AG09309 (cell line): ENCODE data around the gene CR1.
"Not testable (repeated sequence)": the region's sequence is repeated elsewhere in the genome, so short reads cannot be mapped to it uniquely, and the experiment has no call there.

Experiments used
- DNase-seq: peaks from one replicate; pipeline ENCODE4 v3.0.0-alpha.2; 2010; ENCODE audit warnings: low read depth
- H3K4me3 ChIP-seq: 2 replicates; pipeline ENCODE4 v1.5.1; 2011; ENCODE audit warnings: mild to moderate bottlenecking, low read depth, low read length, moderate library complexity; ENCODE audit not compliant: control insufficient read depth
- TF ChIP-seq, protein P1 (sequence below): IDR thresholded peaks from 2 replicates; pipeline ENCODE4 v1.5.1; 2011; ENCODE audit warnings: mild to moderate bottlenecking, low read depth, low read length, inconsistent platforms; ENCODE audit not compliant: insufficient read depth, control insufficient read depth; ENCODE audit errors: missing control alignments

Gene CR1

DNA sequence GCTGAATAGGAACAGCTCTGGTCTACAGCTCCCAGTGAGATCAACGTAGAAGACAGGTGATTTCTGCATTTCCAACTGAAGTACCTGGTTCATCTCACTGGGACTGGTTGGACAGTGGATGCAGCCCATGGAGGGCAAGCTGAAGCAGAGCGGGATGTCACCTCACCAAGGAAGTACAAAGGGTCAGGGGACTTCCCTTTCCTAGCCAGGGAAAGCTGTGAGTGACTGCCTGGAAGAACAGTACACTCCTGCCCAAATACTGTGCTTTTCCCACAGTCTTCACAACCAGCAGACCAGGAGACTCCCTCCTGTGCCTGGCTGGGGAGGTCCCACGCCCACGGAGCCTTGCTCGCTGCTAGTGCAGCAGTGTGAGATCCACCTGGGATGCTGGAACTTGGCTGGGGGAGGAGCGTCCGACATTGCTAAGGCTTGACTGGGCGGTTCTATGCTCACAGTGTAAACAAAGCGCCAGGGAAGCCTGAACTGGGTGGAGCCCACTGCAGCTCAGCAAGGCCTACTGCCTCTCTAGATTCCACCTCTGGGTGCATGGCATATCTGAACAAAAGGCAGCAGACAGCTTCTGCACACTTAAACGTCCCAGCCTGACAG, 163.7 kb downstream of the CR1 start:
- H3K4me3 ChIP-seq = no peak overlapping the region
- no peak for DNase-seq
- TF ChIP-seq, protein P1, sequence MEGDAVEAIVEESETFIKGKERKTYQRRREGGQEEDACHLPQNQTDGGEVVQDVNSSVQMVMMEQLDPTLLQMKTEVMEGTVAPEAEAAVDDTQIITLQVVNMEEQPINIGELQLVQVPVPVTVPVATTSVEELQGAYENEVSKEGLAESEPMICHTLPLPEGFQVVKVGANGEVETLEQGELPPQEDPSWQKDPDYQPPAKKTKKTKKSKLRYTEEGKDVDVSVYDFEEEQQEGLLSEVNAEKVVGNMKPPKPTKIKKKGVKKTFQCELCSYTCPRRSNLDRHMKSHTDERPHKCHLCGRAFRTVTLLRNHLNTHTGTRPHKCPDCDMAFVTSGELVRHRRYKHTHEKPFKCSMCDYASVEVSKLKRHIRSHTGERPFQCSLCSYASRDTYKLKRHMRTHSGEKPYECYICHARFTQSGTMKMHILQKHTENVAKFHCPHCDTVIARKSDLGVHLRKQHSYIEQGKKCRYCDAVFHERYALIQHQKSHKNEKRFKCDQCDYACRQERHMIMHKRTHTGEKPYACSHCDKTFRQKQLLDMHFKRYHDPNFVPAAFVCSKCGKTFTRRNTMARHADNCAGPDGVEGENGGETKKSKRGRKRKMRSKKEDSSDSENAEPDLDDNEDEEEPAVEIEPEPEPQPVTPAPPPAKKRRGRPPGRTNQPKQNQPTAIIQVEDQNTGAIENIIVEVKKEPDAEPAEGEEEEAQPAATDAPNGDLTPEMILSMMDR = no peak

DNA sequence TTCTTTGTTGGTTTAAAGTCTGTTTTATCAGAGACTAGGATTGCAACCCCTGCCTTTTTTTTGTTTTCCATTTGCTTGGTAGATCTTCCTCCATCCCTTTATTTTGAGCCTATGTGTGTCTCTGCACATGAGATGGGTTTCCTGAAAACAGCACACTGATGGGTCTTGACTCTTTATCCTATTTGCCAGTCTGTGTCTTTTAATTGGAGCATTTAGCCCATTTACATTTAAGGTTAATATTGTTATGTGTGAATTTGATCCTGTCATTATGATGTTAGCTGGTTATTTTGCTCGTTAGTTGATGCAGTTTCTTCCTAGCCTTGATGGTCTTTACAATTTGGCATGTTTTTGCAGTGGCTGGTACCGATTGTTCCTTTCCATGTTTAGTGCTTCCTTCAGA, 165.5 kb downstream of the CR1 start:
- not testable (repeated sequence) for H3K4me3 ChIP-seq

DNA sequence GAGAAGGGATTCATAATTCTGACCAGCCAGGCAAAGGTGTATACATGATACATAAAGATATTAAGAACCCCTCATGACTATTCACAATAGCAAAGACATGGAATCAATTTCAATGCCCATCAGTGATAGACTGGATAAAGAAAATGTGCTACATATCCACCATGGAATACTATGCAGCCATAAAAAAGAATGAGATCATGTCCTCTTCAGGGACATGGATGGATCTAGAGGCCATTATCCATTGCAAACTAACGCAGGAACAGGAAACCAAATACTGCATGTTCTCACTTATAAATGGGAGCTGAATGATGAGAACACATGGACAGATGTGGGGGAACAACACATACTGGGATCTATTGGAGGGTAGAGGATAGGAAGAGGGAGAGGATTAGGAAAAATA, 170.4 kb downstream of the CR1 start:
- TF ChIP-seq, protein P1 = no peak
- H3K4me3 ChIP-seq = no peak overlapping the region
- DNase-seq = no peak

More for the DNA sequence above, 165.5 kb downstream of the CR1 start:
- not testable (repeated sequence) for DNase-seq

DNA sequence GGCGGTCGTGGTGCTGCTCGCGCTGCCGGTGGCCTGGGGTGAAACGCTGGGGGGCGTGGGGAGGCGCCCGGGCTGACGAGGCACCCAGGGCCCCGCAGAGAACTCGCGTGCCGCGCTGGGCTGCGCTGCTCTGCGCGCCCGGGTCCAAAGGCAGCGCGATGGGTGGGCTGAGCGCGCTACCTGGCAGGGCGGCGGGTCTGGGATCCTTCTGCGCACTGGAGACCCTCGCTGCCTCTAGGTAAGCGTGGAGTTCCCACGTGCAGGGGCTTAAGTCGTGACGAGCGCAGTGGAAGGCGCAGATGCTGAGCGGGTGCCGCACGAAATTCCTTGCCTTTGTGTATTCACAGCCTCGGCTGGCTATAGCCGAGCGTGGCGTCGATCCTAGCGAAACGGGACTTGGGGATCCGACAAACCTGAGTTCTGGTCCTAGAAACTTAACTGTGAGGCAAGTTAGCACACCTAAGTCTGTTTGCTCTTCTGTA, 173.6 kb downstream of the CR1 start:
- no peak overlapping the region for H3K4me3 ChIP-seq
- no peak for DNase-seq
- TF ChIP-seq, protein P1 = no peak

DNA sequence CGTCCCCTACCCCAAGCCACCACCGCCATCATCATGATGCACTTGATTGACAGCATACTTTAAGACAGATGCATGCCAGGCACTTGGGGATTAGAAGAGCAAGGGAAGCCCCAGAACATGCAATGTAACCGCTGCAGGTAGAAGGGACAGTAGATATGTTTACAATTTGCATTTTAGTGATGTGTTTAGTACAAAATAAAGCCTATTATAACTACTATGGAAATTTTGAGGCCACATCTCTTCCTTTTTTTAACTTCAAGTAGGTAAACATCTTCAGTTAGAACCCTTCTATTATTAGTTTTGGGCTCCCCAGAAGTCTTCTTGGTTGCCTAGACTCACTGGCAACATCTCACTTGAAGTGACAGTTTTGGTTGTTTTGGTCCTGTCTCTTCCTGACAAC, 174.2 kb downstream of the CR1 start:
- no peak overlapping the region for H3K4me3 ChIP-seq
- TF ChIP-seq, protein P1 = no peak
- DNase-seq = no peak

DNA sequence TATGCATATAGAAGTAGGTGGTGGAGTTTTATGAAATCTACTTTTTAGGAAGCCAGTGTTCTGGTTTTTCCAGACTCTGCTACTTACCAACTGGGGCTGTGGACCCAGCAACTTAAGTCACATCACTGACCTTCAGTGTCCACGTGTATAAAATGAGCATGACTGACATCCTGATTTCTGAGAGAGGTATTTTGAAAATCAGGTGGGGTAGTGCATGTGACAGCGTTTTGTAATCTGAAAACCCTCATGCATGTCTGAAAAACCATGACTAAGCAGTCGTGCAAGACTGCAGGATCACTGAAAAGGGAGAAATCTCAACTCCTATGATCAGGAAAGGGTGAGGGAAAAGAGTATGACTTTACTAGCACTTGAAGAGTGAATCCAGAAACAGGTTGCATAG, 175.0 kb downstream of the CR1 start:
- TF ChIP-seq, protein P1 = no peak
- DNase-seq = no peak
- H3K4me3 ChIP-seq = no peak overlapping the region

DNA sequence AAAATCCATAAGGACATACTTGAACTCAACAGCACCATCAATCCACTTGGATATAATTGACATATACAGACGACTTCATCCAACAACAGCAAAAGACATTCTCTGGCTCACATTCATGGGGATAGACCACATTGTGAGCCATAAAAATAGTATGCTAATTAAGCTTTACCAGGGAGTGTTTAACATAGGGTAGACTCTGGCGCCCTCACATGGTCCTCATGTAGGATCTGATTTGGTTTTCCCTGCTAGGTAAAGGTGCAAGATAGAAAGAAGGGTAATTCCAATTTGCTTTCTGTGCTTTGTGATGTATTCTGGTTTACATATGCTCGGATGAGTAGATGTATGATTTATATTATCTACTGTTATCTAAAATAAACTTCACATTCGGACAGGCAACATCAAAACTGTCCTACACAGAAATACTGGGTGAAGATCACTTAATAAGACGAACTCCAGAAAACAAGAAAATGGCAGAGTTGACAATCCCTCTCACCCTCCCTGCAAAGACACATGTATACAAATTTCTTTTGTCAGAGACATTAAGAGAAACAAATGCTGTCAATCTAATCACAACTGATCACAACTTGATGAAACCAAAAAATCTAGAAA, 176.7 kb downstream of the CR1 start:
- DNase-seq = no peak
- TF ChIP-seq, protein P1 = peak; percentile 54
- H3K4me3 ChIP-seq = no peak overlapping the region
